Measurements from ENCODE around the gene TMPRSS11A. TPM values are rescaled to one million over a fixed set of nuclear protein-coding genes. Genes with fewer than 3 reads are reported as not detected.

The TMPRSS11A gene
- total and polyA plus RNA-seq, 2 experiments from 2014 or later, result not detected

DNA sequence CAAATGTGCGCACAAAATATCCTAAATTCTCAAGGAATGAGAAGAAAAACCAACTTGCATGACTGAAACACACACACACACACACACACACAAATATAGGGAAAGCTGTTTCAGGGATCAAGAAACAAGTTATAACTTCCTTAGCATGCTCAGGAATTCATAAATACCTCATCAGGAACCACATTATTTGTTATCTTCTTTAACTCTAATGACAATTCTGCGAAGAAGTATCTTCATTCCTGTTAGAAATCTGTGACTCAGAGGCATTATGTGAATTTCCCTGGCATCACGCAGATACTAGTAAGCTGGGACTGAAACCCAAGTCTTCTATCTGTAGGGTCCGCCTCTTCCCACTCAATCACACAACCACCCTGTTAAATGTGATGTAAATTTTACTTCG, 30.3 kb downstream of the TMPRSS11A start:
- H4K20me1 ChIP-seq (replicated peaks; ENCODE audit: insufficient read depth), result no peaks in the 10 kb centered on the region
- H3K4me1 ChIP-seq (ENCODE audit: insufficient read depth), result peaks cover 11% of the 10 kb centered on the region
- no peaks in the 10 kb centered on the region for H3K27me3 ChIP-seq (ENCODE audit: insufficient read depth)
- no peak overlapping the region for H3K4me2 ChIP-seq
- no peaks in the 10 kb centered on the region for H3K36me3 ChIP-seq (ENCODE audit: insufficient read depth)
- no peak overlapping the region for H3K27ac Mint-ChIP-seq
- no peaks in the 10 kb centered on the region for H3K36me3 Mint-ChIP-seq (ENCODE audit: low read depth)
- H3K4me1 Mint-ChIP-seq, result peaks cover 15% of the 10 kb centered on the region
- TF ChIP-seq NANOG (IDR thresholded peaks at IDR 0.05; ENCODE audit: borderline replicate concordance), result no peak
- no peak for TF ChIP-seq ZNF331 (CRISPR knock-in tag; IDR thresholded peaks at IDR 0.05; ENCODE audit: low read depth)
- TF ChIP-seq REST (IDR thresholded peaks at IDR 0.05; ENCODE audit: unreplicated experiment), result no peak
- TF ChIP-seq ZNF114 (CRISPR knock-in tag; IDR thresholded peaks at IDR 0.05), result no peak
- TF ChIP-seq STAT1 (IDR thresholded peaks at IDR 0.05; ENCODE audit: unreplicated experiment), result no peak
- TF ChIP-seq EZH2 (IDR thresholded peaks at IDR 0.05; ENCODE audit: low read depth, unreplicated experiment), result no peak
- TF ChIP-seq, protein P1, sequence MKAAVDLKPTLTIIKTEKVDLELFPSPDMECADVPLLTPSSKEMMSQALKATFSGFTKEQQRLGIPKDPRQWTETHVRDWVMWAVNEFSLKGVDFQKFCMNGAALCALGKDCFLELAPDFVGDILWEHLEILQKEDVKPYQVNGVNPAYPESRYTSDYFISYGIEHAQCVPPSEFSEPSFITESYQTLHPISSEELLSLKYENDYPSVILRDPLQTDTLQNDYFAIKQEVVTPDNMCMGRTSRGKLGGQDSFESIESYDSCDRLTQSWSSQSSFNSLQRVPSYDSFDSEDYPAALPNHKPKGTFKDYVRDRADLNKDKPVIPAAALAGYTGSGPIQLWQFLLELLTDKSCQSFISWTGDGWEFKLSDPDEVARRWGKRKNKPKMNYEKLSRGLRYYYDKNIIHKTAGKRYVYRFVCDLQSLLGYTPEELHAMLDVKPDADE (IDR thresholded peaks at IDR 0.05), result no peak
- no peak for TF ChIP-seq ZNF462 (CRISPR knock-in tag; IDR thresholded peaks at IDR 0.05)
- TF ChIP-seq POLR2AphosphoS5 (IDR thresholded peaks at IDR 0.05; ENCODE audit: low read depth), result no peak
- no peak for TF ChIP-seq JUNB (IDR thresholded peaks at IDR 0.05; ENCODE audit: unreplicated experiment)
- no peak for TF ChIP-seq CREB1 (CRISPR knock-in tag; IDR thresholded peaks at IDR 0.05; ENCODE audit: low read depth)
- TF ChIP-seq, protein P2, sequence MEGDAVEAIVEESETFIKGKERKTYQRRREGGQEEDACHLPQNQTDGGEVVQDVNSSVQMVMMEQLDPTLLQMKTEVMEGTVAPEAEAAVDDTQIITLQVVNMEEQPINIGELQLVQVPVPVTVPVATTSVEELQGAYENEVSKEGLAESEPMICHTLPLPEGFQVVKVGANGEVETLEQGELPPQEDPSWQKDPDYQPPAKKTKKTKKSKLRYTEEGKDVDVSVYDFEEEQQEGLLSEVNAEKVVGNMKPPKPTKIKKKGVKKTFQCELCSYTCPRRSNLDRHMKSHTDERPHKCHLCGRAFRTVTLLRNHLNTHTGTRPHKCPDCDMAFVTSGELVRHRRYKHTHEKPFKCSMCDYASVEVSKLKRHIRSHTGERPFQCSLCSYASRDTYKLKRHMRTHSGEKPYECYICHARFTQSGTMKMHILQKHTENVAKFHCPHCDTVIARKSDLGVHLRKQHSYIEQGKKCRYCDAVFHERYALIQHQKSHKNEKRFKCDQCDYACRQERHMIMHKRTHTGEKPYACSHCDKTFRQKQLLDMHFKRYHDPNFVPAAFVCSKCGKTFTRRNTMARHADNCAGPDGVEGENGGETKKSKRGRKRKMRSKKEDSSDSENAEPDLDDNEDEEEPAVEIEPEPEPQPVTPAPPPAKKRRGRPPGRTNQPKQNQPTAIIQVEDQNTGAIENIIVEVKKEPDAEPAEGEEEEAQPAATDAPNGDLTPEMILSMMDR (conservative IDR thresholded peaks at IDR 0.05; ENCODE audit: low read depth in 2 of 2), result no peak
- no peaks in the 10 kb centered on the region for H3K9me2 ChIP-seq (ENCODE audit: insufficient read depth)
- no peak for DNase-seq (ENCODE audit: low spot score)
- no peaks in the 10 kb centered on the region for H3F3A ChIP-seq (replicated peaks; ENCODE audit: low read depth)
- H3K9me3 Mint-ChIP-seq, result no peaks in the 10 kb centered on the region; the same call in 2 of the 3 replicates
- no peak overlapping the region for H3K27ac ChIP-seq (ENCODE audit: low read depth)
- no peak for ATAC-seq
- H3K79me2 ChIP-seq (replicated peaks; ENCODE audit: insufficient read depth), result no peaks in the 10 kb centered on the region
- H2AFZ ChIP-seq, result no peak overlapping the region
- H3K4me3 ChIP-seq, result no peak overlapping the region
- no peak overlapping the region for H3K4me3 Mint-ChIP-seq
- peaks cover 1% of the 10 kb centered on the region for H3K27me3 Mint-ChIP-seq (ENCODE audit: insufficient read depth, low read depth, poor library complexity)
